ENCODE results near the gene PACRG. TPM values are rescaled to one million over a fixed set of nuclear protein-coding genes. Genes with fewer than 3 reads are reported as not detected.

The PACRG gene
- polyA plus RNA-seq, 1 donor from 2014 or later, result 16.6 TPM

GRCh38 chr6:163057260-163057659 lies 329.5 kb downstream of the PACRG start:
- TF ChIP-seq TAF1 (IDR thresholded peaks at IDR 0.05; ENCODE audit: low read depth), result no peak
- Histone ChIP-seq H3K79me2 (replicated peaks; ENCODE audit: insufficient read depth, low read length) (no peaks in the 10 kb centered on the region), H3K36me3 (ENCODE audit: insufficient read depth, low read length) (no peaks in the 10 kb centered on the region)

GRCh38 chr6:163062790-163063189 lies 335.0 kb downstream of the PACRG start:
- no peak overlapping the region for H3K4me3 ChIP-seq (ENCODE audit: low read length)
- H3K27ac ChIP-seq (ENCODE audit: low read length), result no peak overlapping the region
- H4K20me1 ChIP-seq (ENCODE audit: insufficient read depth), result no peaks in the 10 kb centered on the region
- H3F3A ChIP-seq (ENCODE audit: insufficient read depth, low read length, poor library complexity, severe bottlenecking), result no peaks in the 10 kb centered on the region
- no peaks in the 10 kb centered on the region for H3K9me3 ChIP-seq (ENCODE audit: low read length)
- no peaks in the 10 kb centered on the region for H3K27me3 ChIP-seq (ENCODE audit: insufficient read depth, low read depth, low read length)
- TF ChIP-seq MXI1 (conservative IDR thresholded peaks at IDR 0.05; ENCODE audit: poor library complexity, severe bottlenecking) (no peak), CTCF (IDR thresholded peaks at IDR 0.05; ENCODE audit: poor library complexity, severe bottlenecking) (no peak), EP300 (conservative IDR thresholded peaks at IDR 0.05; ENCODE audit: poor library complexity, severe bottlenecking) (no peak), RAD21 (conservative IDR thresholded peaks at IDR 0.05) (no peak), SMC3 (conservative IDR thresholded peaks at IDR 0.05; ENCODE audit: poor library complexity) (no peak), REST (IDR thresholded peaks at IDR 0.05; ENCODE audit: borderline replicate concordance) (no peak), TAF1 (IDR thresholded peaks at IDR 0.05; ENCODE audit: low read depth) (no peak), POLR2AphosphoS5 (IDR thresholded peaks at IDR 0.05) (no peak), EZH2 (IDR thresholded peaks at IDR 0.05; ENCODE audit: borderline replicate concordance, insufficient read depth, low read length, poor library complexity, severe bottlenecking) (no peak)
- no peaks in the 10 kb centered on the region for H3K9me2 ChIP-seq (ENCODE audit: insufficient read depth, low read length)
- H3K4me2 ChIP-seq (ENCODE audit: low read length), result no peak overlapping the region
- no peaks in the 10 kb centered on the region for H3K36me3 ChIP-seq (ENCODE audit: insufficient read depth, low read length)
- H3K79me2 ChIP-seq (replicated peaks; ENCODE audit: insufficient read depth, low read length), result no peaks in the 10 kb centered on the region
- H2AFZ ChIP-seq (ENCODE audit: low read depth, low read length), result no peak overlapping the region
- H3K9ac ChIP-seq (ENCODE audit: low read length), result no peak overlapping the region

More at GRCh38 chr6:163057260-163057659, 329.5 kb downstream of the PACRG start:
- Histone ChIP-seq H3K27ac (ENCODE audit: low read length) (no peak overlapping the region), H3K9me2 (ENCODE audit: insufficient read depth, low read length) (no peaks in the 10 kb centered on the region), H3F3A (ENCODE audit: insufficient read depth, low read length, poor library complexity, severe bottlenecking) (no peaks in the 10 kb centered on the region), H3K9me3 (ENCODE audit: low read length) (no peaks in the 10 kb centered on the region), H4K20me1 (ENCODE audit: insufficient read depth) (no peaks in the 10 kb centered on the region), H2AFZ (ENCODE audit: low read depth, low read length) (no peak overlapping the region), H3K4me3 (ENCODE audit: low read length) (no peak overlapping the region), H3K27me3 (ENCODE audit: insufficient read depth, low read depth, low read length) (no peaks in the 10 kb centered on the region), H3K4me2 (ENCODE audit: low read length) (no peak overlapping the region), H3K9ac (ENCODE audit: low read length) (no peak overlapping the region)

GRCh38 chr6:163063561-163063960 lies 335.8 kb downstream of the PACRG start:
- TF ChIP-seq RAD21 (conservative IDR thresholded peaks at IDR 0.05) (no peak), TAF1 (IDR thresholded peaks at IDR 0.05; ENCODE audit: low read depth) (no peak), REST (IDR thresholded peaks at IDR 0.05; ENCODE audit: borderline replicate concordance) (no peak), CTCF (IDR thresholded peaks at IDR 0.05; ENCODE audit: poor library complexity, severe bottlenecking) (no peak), SMC3 (conservative IDR thresholded peaks at IDR 0.05; ENCODE audit: poor library complexity) (no peak), EP300 (conservative IDR thresholded peaks at IDR 0.05; ENCODE audit: poor library complexity, severe bottlenecking) (no peak), EZH2 (IDR thresholded peaks at IDR 0.05; ENCODE audit: borderline replicate concordance, insufficient read depth, low read length, poor library complexity, severe bottlenecking) (no peak), MXI1 (conservative IDR thresholded peaks at IDR 0.05; ENCODE audit: poor library complexity, severe bottlenecking) (no peak), POLR2AphosphoS5 (IDR thresholded peaks at IDR 0.05) (no peak)
- no peak overlapping the region for H3K4me2 ChIP-seq (ENCODE audit: low read length)
- no peaks in the 10 kb centered on the region for H4K20me1 ChIP-seq (ENCODE audit: insufficient read depth)
- no peaks in the 10 kb centered on the region for H3F3A ChIP-seq (ENCODE audit: insufficient read depth, low read length, poor library complexity, severe bottlenecking)
- H3K27me3 ChIP-seq (ENCODE audit: insufficient read depth, low read depth, low read length), result no peaks in the 10 kb centered on the region
- no peaks in the 10 kb centered on the region for H3K79me2 ChIP-seq (replicated peaks; ENCODE audit: insufficient read depth, low read length)
- H3K9ac ChIP-seq (ENCODE audit: low read length), result no peak overlapping the region
- H3K4me3 ChIP-seq (ENCODE audit: low read length), result no peak overlapping the region
- no peak overlapping the region for H2AFZ ChIP-seq (ENCODE audit: low read depth, low read length)
- no peaks in the 10 kb centered on the region for H3K9me2 ChIP-seq (ENCODE audit: insufficient read depth, low read length)
- no peaks in the 10 kb centered on the region for H3K36me3 ChIP-seq (ENCODE audit: insufficient read depth, low read length)
- H3K27ac ChIP-seq (ENCODE audit: low read length), result no peak overlapping the region
- H3K9me3 ChIP-seq (ENCODE audit: low read length), result no peaks in the 10 kb centered on the region

All from neural cell (in vitro differentiated cells).